Neural cell (in vitro differentiated cells): ENCODE data around the gene SIGLEC15.

Experiments
- EP300 ChIP-seq: fragments of 450-650 bp; conservative IDR thresholded peaks from 2 replicates; pipeline ENCODE4 v1.6.1; 2014; ENCODE audit warnings: antibody characterized with exemption, mild to moderate bottlenecking, moderate library complexity; ENCODE audit not compliant: poor library complexity, severe bottlenecking
- EZH2 ChIP-seq: fragments of 200-600, 300-800 bp; shearing (Covaris generic), sonication (generic); IDR thresholded peaks from 2 replicates; pipeline ENCODE4 v1.6.1; 2014; ENCODE audit warnings: antibody characterized with exemption, low read length, borderline replicate concordance, mild to moderate bottlenecking; ENCODE audit not compliant: insufficient read depth, poor library complexity, severe bottlenecking
- POLR2AphosphoS5 ChIP-seq: IDR thresholded peaks from 2 replicates; pipeline ENCODE4 v1.6.1; 2012
- TF ChIP-seq, protein P1 (sequence below): fragments of 450-650 bp; IDR thresholded peaks from 2 replicates; pipeline ENCODE4 v1.5.1; 2014; ENCODE audit warnings: antibody characterized with exemption, mild to moderate bottlenecking, moderate library complexity; ENCODE audit not compliant: poor library complexity, severe bottlenecking
- TF ChIP-seq, protein P2 (sequence below): IDR thresholded peaks from 2 replicates; pipeline ENCODE4 v1.6.1; 2012; ENCODE audit warnings: borderline replicate concordance

DNA sequence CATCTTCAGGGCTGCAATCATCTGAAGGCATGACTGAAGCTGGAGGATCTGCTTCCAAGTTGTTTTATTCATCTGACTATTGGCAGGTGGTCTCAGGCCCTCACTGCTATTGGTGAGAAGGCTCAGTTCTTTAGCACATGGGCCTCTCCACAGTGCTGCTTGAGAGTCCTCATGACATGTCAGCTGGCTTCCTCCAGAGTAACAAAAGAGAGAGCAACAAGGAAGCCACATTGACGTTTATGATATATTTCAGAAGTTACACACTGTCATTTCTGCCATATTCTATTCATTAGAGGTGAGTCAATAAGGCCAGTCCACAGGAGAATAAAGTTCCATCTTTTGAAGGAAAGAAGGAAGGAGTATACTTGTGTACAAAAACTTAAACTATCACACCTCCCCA, 7.9 kb upstream of the SIGLEC15 start:
- TF ChIP-seq POLR2AphosphoS5 (no peak), EP300 (no peak), EZH2 (no peak)
- TF ChIP-seq, protein P1, sequence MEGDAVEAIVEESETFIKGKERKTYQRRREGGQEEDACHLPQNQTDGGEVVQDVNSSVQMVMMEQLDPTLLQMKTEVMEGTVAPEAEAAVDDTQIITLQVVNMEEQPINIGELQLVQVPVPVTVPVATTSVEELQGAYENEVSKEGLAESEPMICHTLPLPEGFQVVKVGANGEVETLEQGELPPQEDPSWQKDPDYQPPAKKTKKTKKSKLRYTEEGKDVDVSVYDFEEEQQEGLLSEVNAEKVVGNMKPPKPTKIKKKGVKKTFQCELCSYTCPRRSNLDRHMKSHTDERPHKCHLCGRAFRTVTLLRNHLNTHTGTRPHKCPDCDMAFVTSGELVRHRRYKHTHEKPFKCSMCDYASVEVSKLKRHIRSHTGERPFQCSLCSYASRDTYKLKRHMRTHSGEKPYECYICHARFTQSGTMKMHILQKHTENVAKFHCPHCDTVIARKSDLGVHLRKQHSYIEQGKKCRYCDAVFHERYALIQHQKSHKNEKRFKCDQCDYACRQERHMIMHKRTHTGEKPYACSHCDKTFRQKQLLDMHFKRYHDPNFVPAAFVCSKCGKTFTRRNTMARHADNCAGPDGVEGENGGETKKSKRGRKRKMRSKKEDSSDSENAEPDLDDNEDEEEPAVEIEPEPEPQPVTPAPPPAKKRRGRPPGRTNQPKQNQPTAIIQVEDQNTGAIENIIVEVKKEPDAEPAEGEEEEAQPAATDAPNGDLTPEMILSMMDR = no peak
- TF ChIP-seq, protein P2, sequence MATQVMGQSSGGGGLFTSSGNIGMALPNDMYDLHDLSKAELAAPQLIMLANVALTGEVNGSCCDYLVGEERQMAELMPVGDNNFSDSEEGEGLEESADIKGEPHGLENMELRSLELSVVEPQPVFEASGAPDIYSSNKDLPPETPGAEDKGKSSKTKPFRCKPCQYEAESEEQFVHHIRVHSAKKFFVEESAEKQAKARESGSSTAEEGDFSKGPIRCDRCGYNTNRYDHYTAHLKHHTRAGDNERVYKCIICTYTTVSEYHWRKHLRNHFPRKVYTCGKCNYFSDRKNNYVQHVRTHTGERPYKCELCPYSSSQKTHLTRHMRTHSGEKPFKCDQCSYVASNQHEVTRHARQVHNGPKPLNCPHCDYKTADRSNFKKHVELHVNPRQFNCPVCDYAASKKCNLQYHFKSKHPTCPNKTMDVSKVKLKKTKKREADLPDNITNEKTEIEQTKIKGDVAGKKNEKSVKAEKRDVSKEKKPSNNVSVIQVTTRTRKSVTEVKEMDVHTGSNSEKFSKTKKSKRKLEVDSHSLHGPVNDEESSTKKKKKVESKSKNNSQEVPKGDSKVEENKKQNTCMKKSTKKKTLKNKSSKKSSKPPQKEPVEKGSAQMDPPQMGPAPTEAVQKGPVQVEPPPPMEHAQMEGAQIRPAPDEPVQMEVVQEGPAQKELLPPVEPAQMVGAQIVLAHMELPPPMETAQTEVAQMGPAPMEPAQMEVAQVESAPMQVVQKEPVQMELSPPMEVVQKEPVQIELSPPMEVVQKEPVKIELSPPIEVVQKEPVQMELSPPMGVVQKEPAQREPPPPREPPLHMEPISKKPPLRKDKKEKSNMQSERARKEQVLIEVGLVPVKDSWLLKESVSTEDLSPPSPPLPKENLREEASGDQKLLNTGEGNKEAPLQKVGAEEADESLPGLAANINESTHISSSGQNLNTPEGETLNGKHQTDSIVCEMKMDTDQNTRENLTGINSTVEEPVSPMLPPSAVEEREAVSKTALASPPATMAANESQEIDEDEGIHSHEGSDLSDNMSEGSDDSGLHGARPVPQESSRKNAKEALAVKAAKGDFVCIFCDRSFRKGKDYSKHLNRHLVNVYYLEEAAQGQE = no peak
